Adrenal gland (tissue), 12 donors: ENCODE results near the gene TGOLN2. TPM values are rescaled to one million over a fixed set of nuclear protein-coding genes. Genes with fewer than 3 reads are reported as not detected.
"Not testable (repeated sequence)": the region's sequence is repeated elsewhere in the genome, so short reads cannot be mapped to it uniquely, and the experiment has no call there.

Experiments
- DNase-seq, 7 donors: peaks; one replicate each; pipeline ENCODE4 v3.0.0-alpha.2; 2019 to 2020
- H3K27ac ChIP-seq, 5 donors: fragments of 200-600 bp; sonication (generic) in 4 of 5; 1 replicate in 3 of 5; 2 replicates in 2 of 5; pipeline versions ENCODE4 v1.5.1 to v1.8.0; 2016 to 2020; ENCODE audit warnings: mild to moderate bottlenecking in 1 of 5
- H3K27me3 ChIP-seq: fragments of 200-600 bp; 2 replicates; pipeline ENCODE4 v1.8.0; 2021
- H3K36me3 ChIP-seq, 2 donors: fragments of 200-600 bp; replicated peaks in 1 of 2; 1 replicate in 1 of 2; 2 replicates in 1 of 2; pipeline versions ENCODE4 v1.5.1 to v1.8.0; 2018 to 2022
- H3K4me1 ChIP-seq, 2 donors: fragments of 200-600 bp; replicated peaks in 1 of 2; 1 replicate in 1 of 2; 2 replicates in 1 of 2; pipeline versions ENCODE4 v1.5.1 to v1.8.0; 2018 to 2021
- H3K4me3 ChIP-seq, 4 donors: fragments of 200-600 bp; sonication (generic) in 3 of 4; one replicate each; pipeline ENCODE4 v1.5.1; 2016 to 2018
- H3K9me3 ChIP-seq, 3 donors: fragments of 200-600 bp; sonication (generic) in 1 of 3; replicated peaks in 1 of 3; 1 replicate in 2 of 3; 2 replicates in 1 of 3; pipeline versions ENCODE4 v1.5.1 to v1.8.0; 2016 to 2021
- CTCF ChIP-seq, 6 experiments: fragments of 450-650 bp in 4 of 6; fragments of 200-600 bp in 2 of 6; sonication (generic) in 1 of 6; IDR thresholded peaks; 1 replicate in 5 of 6; 2 replicates in 1 of 6; pipeline versions ENCODE4 v1.5.1 to v1.8.0; 2016 to 2021; ENCODE audit warnings: antibody characterized with exemption in 6 of 6, mild to moderate bottlenecking in 2 of 6, moderate library complexity in 1 of 6
- POLR2A ChIP-seq, 2 donors: fragments of 450-650 bp; IDR thresholded peaks; one replicate each; pipeline ENCODE4 v1.6.1; 2017; ENCODE audit warnings: antibody characterized with exemption in 2 of 2, mild to moderate bottlenecking in 2 of 2, moderate library complexity in 1 of 2
- WGBS, 4 donors: extraction: QIAGEN DNeasy Blood & Tissue Kit in 2 of 4; methylation state at CpG; one replicate each; pipeline versions ENCODE4 v1.1.5 to v1.1.7; 2013 to 2017; 5-methylcytosine and 5-hydroxymethylcytosine counted together
- intact Hi-C, 2 donors: fragments of 100-400 bp; cut with DNase I; formaldehyde crosslinking; loops; one replicate each; pipeline versions ENCODE4 v1.14.1 to v1.15.0; 2022 to 2023
- polyA plus RNA-seq, 3 donors: library from polyadenylated mRNA; stranded (reverse); fragments of 200-250 nt in 2 of 3; fragments of 350-450 nt in 1 of 3; fragmentation: Illumina TruSeq in 1 of 3; extraction: RNeasy Lipid Tissue Mini Kit (QIAGEN cat#74804) in 1 of 3; gene quantifications; one replicate each; pipeline ENCODE4 v1.2.3, GENCODE V29; 2013 to 2014
- total RNA-seq, 9 donors: library from RNA; depleted of rRNA in 4 of 9; stranded (reverse); fragments of >200 nt in 4 of 9; fragments of 120-200 nt in 1 of 9; fragmentation: NEBNext Ultra II Directional in 1 of 9; extraction: Animal tissue kit (Norgen Biotek cat#: 25700) in 1 of 9; gene quantifications; one replicate each; pipeline versions ENCODE4 v1.1.0 to v1.2.4, GENCODE V29; 2013 to 2023
- donor health status: healthy with polysubstance abuse.
- donor health status: Bipolar disorder and iron deficiency.
- donor health status: DM: yes; HTN: yes; CAD: no.
- donor health status: DM: no; HTN: no; CAD: no.
- donor health status: DM: no; HTN: no; CAD: no.
- donor health status: DM: yes; HTN: yes; CAD: no.

TGOLN2 gene
- total and polyA plus RNA-seq, 12 donors: 14.8 to 186 (median 140) TPM

GRCh38 chr2:85330839-85331636 is 3.2 kb upstream of the TGOLN2 start:
- intact Hi-C loops: no loop called here
- 82 to 87% (median 86%) methylated on average over 13 of the region's 13 CpGs for WGBS, 4 donors
- no peak overlapping the region for H3K27ac ChIP-seq
- no peak for DNase-seq
- H3K9me3 ChIP-seq: no peaks in the 10 kb centered on the region
- peaks cover 0 to 2% of the 10 kb centered on the region in 2 donors for H3K36me3 ChIP-seq
- peaks cover 14 to 17% of the 10 kb centered on the region in 2 donors for H3K4me1 ChIP-seq
- no peak overlapping the region for H3K4me3 ChIP-seq
- no peak for TF ChIP-seq POLR2A (IDR thresholded peaks at IDR 0.05)
- TF ChIP-seq CTCF (IDR thresholded peaks at IDR 0.05): no peak
- no peaks in the 10 kb centered on the region for H3K27me3 ChIP-seq

- H3K4me3 ChIP-seq, H3K27ac ChIP-seq, H3K9me3 ChIP-seq, H3K27me3 ChIP-seq, H3K36me3 ChIP-seq, intact Hi-C loops, DNase-seq: not testable (repeated sequence)
- peaks cover 27 to 31% of the 10 kb centered on the region in 2 donors for H3K4me1 ChIP-seq
- WGBS, 4 donors: 84 to 90% (median 87%) methylated on average over 3 of the region's 3 CpGs
Measured at GRCh38 chr2:85329701-85330100, 1.9 kb upstream of the TGOLN2 start.

GRCh38 chr2:85329181-85329651 is 1.4 kb upstream of the TGOLN2 start:
- DNase-seq: no peak
- no peak overlapping the region for H3K27ac ChIP-seq
- no peaks in the 10 kb centered on the region for H3K9me3 ChIP-seq
- H3K4me1 ChIP-seq: peaks cover 32 to 36% of the 10 kb centered on the region in 2 donors
- H3K4me3 ChIP-seq: no peak overlapping the region
- intact Hi-C loops: no loop called here
- peaks cover 0 to 10% of the 10 kb centered on the region in 2 donors for H3K36me3 ChIP-seq
- no peaks in the 10 kb centered on the region for H3K27me3 ChIP-seq
- TF ChIP-seq POLR2A (IDR thresholded peaks at IDR 0.05) (no peak), CTCF (IDR thresholded peaks at IDR 0.05) (no peak)

- intact Hi-C loops: no loop called here
Measured at GRCh38 chr2:85327160-85327821, 498 bp downstream of the TGOLN2 start.

More at GRCh38 chr2:85327160-85327821, 498 bp downstream of the TGOLN2 start:
- WGBS, 4 donors: 2 to 5% (median 3%) methylated on average over 36 to 41 of the region's 41 CpGs
- peaks cover 45 to 54% of the 10 kb centered on the region in 2 donors for H3K4me1 ChIP-seq
- H3K36me3 ChIP-seq: peaks cover 0 to 28% of the 10 kb centered on the region in 2 donors
- peak; percentile 47 to 78 (median 62) for DNase-seq
- no peaks in the 10 kb centered on the region for H3K27me3 ChIP-seq
- H3K9me3 ChIP-seq: no peaks in the 10 kb centered on the region
- H3K27ac ChIP-seq: peak overlapping the region; percentile 89 to 99 (median 94)
- peak overlapping the region; percentile 9 to 99 (median 82) for H3K4me3 ChIP-seq
- no peak for TF ChIP-seq POLR2A (IDR thresholded peaks at IDR 0.05)
- TF ChIP-seq CTCF (IDR thresholded peaks at IDR 0.05): no peak
